Progenitor cell of endocrine pancreas (in vitro differentiated cells): ENCODE results near the gene UNC13C. TPM values are rescaled to one million over a fixed set of nuclear protein-coding genes. Genes with fewer than 3 reads are reported as not detected.

Experiments
- DNase-seq: peaks from one replicate; pipeline ENCODE4 v3.0.0; 2021; ENCODE audit warnings: low spot score; ENCODE audit not compliant: unreplicated experiment
- H3K27ac Mint-ChIP-seq: 2 replicates; pipeline ENCODE4 v1.8.0; 2021; ENCODE audit warnings: mild to moderate bottlenecking, moderate library complexity, mixed read lengths
- H3K27me3 Mint-ChIP-seq: 2 replicates; pipeline ENCODE4 v1.8.0; 2021; ENCODE audit warnings: mixed read lengths
- H3K36me3 Mint-ChIP-seq: 2 replicates; pipeline ENCODE4 v1.8.0; 2022; ENCODE audit warnings: mixed read lengths; ENCODE audit not compliant: insufficient read depth
- H3K4me1 Mint-ChIP-seq: 2 replicates; pipeline ENCODE4 v1.8.0; 2021; ENCODE audit warnings: low read depth, mixed read lengths
- H3K4me3 Mint-ChIP-seq: 2 replicates; pipeline ENCODE4 v1.8.0; 2021; ENCODE audit warnings: low read depth, mild to moderate bottlenecking, moderate library complexity, mixed read lengths
- H3K9me3 Mint-ChIP-seq: 2 replicates; pipeline ENCODE4 v1.8.0; 2021; ENCODE audit warnings: low read depth, mixed read lengths
- CTCF ChIP-seq: fragments of 200-600 bp; sonication (generic); IDR thresholded peaks from one replicate; pipeline ENCODE4 v1.5.0; 2021; ENCODE audit warnings: antibody characterized with exemption, mild to moderate bottlenecking; ENCODE audit not compliant: unreplicated experiment
- total RNA-seq: library from RNA; stranded (reverse); gene quantifications from 2 replicates; pipeline ENCODE4 v1.2.1, GENCODE V29; 2021

Gene UNC13C
- total RNA-seq, 1 donor from 2014 or later: 7.3 TPM

GRCh38 chr15:54307252-54307902 lies 329.1 kb downstream of the UNC13C start:
- DNase-seq: no peak
- no peak overlapping the region for H3K4me3 Mint-ChIP-seq
- H3K4me1 Mint-ChIP-seq: peaks cover 4% of the 10 kb centered on the region
- no peaks in the 10 kb centered on the region for H3K27me3 Mint-ChIP-seq
- no peak for TF ChIP-seq CTCF
- H3K27ac Mint-ChIP-seq: no peak overlapping the region
- no peaks in the 10 kb centered on the region for H3K9me3 Mint-ChIP-seq
- no peaks in the 10 kb centered on the region for H3K36me3 Mint-ChIP-seq

- no peak for TF ChIP-seq CTCF
- no peaks in the 10 kb centered on the region for H3K27me3 Mint-ChIP-seq
- no peaks in the 10 kb centered on the region for H3K9me3 Mint-ChIP-seq
- peaks cover 4% of the 10 kb centered on the region for H3K4me1 Mint-ChIP-seq
- H3K27ac Mint-ChIP-seq: no peak overlapping the region
- no peak overlapping the region for H3K4me3 Mint-ChIP-seq
- H3K36me3 Mint-ChIP-seq: no peaks in the 10 kb centered on the region
- no peak for DNase-seq
Observed at GRCh38 chr15:54307926-54308325, 329.7 kb downstream of the UNC13C start.

GRCh38 chr15:54312528-54312927 lies 334.3 kb downstream of the UNC13C start:
- H3K27ac Mint-ChIP-seq: no peak overlapping the region

GRCh38 chr15:54321426-54321825 lies 343.2 kb downstream of the UNC13C start:
- H3K9me3 Mint-ChIP-seq: no peaks in the 10 kb centered on the region
- no peak overlapping the region for H3K4me3 Mint-ChIP-seq
- H3K4me1 Mint-ChIP-seq: no peaks in the 10 kb centered on the region
- H3K27ac Mint-ChIP-seq: no peak overlapping the region
- DNase-seq: no peak
- H3K36me3 Mint-ChIP-seq: no peaks in the 10 kb centered on the region
- TF ChIP-seq CTCF: no peak
- no peaks in the 10 kb centered on the region for H3K27me3 Mint-ChIP-seq

More at GRCh38 chr15:54312528-54312927, 334.3 kb downstream of the UNC13C start:
- DNase-seq: no peak
- Mint-ChIP-seq H3K9me3 (no peaks in the 10 kb centered on the region), H3K27me3 (no peaks in the 10 kb centered on the region), H3K4me3 (no peak overlapping the region), H3K36me3 (no peaks in the 10 kb centered on the region), H3K4me1 (no peaks in the 10 kb centered on the region)
- TF ChIP-seq CTCF: no peak

- H3K4me3 Mint-ChIP-seq: no peak overlapping the region
- no peaks in the 10 kb centered on the region for H3K36me3 Mint-ChIP-seq
- no peaks in the 10 kb centered on the region for H3K4me1 Mint-ChIP-seq
- no peaks in the 10 kb centered on the region for H3K9me3 Mint-ChIP-seq
- H3K27ac Mint-ChIP-seq: no peak overlapping the region
- H3K27me3 Mint-ChIP-seq: no peaks in the 10 kb centered on the region
- DNase-seq: no peak
- TF ChIP-seq CTCF: no peak
Observed at GRCh38 chr15:54322341-54322740, 344.1 kb downstream of the UNC13C start.
